GM19023 (cell line): ENCODE data around the gene GRK5.
"Not testable (repeated sequence)": the region's sequence is repeated elsewhere in the genome, so short reads cannot be mapped to it uniquely, and the experiment has no call there.

ENCODE experiments used
- ATAC-seq: cut with Tn5 transposase; IDR thresholded peaks from one replicate; pipeline ENCODE4 v1.9.1; 2021; ENCODE audit warnings: mild to moderate bottlenecking, moderate library complexity; ENCODE audit not compliant: unreplicated experiment

GRK5 gene

DNA sequence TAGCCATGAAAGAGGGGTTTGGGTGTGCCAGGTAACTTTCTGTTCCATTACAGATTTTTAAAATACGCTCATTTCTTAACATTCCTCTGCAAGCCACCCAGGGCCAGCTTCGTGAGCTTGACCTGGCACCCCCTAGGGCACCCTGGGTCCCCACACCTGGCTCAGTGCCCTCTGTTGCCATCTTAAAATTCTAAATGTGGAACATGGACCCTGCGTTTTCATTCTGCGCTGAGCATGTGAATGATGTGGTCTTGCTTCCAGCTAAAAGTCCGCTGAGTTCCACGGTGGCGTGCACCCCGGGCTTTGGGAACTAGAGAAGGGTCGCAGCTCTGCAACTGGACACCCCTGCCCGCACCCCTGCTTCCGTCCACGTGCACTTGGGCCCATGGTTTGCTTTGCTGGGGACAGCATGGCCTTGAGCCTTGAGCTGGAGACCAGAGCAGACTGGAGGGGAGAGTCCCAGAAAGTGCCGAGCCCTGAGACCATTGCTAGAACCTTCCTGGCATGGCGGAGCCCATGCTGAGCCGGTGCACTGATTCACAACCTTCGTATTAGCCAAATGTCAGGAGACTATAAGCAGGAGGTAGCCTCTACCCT lies 244.0 kb downstream of the GRK5 start:
- ATAC-seq: no peak

DNA sequence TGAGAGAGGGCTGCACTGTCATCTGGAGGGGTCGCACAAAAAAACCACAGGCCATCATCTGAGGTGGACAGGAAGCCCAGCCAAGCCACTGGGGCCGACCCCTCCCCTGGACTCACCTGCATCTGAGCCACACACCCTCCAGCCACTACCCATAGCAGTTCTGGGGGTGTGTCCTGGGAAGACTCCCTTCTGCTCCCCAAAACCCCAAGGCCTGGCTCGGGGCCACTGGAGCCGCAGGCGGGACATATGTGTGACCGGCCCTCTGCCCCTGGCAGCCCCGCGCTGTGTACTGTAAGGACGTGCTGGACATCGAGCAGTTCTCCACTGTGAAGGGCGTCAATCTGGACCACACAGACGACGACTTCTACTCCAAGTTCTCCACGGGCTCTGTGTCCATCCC lies 245.0 kb downstream of the GRK5 start:
- ATAC-seq: no peak

DNA sequence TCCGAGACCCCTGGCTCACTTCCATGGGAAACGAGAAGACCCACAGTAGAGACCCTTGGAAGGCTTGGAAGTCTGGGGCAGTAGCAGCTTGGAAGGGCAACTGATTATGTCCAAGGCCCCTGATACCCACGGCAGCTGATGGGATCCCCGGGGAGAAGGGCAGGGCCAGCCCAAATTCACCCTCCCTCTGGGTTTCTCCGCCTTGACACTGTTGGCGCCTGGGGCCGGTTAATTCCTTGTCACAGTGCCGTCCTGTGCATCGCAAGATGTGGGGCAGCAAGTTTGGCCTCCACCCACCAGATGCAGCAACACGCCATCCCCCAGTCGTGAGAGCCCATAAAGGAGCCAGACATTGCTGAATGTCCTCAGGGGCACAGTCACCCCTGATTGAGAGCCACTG lies 245.9 kb downstream of the GRK5 start:
- no peak for ATAC-seq

DNA sequence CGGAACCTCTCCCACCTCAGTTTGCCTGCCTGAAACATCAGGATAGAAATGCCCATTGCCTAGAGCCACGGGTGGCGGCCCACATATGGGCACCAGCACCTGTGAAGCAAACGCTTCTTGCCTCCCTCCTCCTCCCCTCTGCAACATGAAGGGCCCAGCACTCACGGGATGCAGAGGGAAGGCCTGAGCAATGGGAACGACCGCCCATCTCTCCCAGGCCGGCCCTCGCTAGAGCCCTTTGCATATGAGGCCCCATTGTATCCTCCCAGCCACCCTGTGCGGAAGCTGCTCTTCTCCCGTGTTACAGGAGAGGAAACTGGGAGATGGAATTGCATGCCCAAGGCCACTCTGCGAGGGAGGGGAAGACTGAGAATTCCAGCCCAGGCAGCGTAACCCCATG lies 246.9 kb downstream of the GRK5 start:
- no peak for ATAC-seq

DNA sequence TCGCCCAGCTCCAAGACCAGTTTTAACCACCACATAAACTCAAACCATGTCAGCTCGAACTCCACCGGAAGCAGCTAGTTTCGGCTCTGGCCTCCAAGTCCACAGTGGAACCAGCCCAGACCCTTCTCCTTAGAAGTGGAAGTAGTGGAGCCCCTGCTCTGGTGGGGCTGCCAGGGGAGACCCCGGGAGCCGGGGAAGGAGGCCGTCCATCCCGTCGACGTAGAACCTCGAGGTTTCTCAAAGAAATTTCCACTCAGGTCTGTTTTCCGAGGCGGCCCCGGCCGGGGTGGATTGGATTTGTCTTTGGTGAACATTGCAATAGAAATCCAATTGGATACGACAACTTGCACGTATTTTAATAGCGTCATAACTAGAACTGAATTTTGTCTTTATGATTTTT lies 247.6 kb downstream of the GRK5 start:
- ATAC-seq: no peak

DNA sequence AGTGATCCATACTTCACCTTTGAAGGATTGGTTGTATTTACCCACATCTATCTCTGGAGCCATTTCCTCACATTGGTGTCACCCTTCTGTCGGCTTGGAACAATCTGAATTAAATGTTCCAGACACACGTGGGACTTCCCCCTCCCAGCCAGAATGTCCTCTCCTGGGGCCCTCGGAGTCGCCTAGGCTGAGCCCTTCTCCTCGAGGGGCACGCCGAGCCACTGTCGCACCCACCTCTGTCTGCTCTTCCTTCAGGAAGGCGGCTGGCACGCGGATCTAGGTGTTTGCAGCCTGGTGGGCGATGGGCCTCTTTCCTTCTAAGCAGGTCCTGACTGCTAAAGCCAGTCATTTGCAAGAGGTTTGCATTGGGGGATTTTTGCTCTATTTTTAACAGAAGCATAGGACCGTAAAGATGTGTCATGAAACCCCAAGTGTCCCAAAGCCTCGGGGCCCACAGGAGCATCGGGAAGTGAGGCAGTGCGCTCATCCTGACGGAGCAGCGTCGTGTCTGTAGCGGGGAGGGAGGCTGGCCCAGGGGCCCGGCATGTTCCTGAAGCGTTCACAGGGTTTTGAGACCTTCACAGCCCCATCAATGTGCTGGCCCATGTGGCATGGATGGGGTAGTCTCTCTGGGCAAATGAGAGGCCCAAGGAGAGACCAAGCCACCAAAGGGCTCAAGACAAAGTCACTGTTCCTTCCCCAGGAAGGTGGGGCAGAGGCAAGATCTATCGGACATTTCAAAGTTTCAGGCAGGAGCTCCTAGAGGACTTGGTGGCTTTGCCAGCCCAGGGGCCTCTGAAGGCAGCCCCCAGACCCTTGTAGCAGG lies 248.5 kb downstream of the GRK5 start:
- ATAC-seq: peak; percentile 60

DNA sequence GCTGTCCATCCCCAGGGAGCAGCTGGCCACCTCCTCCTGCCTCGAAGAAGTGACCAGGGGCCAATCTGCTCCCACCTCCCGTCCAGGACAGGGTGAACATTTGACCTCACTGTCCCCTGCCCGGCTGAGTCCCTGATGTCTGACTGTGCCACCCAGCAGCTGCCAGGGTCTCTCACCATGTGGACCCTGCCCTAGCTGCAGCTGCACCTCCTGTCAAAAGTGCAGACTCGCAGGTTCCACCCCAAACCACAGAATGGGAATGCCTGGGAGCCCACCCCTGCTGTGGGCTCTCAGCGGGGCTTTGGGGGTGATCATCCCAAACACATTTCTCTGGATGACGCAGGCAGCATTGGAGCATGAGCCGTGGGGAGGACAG lies 249.1 kb downstream of the GRK5 start:
- no peak for ATAC-seq

DNA sequence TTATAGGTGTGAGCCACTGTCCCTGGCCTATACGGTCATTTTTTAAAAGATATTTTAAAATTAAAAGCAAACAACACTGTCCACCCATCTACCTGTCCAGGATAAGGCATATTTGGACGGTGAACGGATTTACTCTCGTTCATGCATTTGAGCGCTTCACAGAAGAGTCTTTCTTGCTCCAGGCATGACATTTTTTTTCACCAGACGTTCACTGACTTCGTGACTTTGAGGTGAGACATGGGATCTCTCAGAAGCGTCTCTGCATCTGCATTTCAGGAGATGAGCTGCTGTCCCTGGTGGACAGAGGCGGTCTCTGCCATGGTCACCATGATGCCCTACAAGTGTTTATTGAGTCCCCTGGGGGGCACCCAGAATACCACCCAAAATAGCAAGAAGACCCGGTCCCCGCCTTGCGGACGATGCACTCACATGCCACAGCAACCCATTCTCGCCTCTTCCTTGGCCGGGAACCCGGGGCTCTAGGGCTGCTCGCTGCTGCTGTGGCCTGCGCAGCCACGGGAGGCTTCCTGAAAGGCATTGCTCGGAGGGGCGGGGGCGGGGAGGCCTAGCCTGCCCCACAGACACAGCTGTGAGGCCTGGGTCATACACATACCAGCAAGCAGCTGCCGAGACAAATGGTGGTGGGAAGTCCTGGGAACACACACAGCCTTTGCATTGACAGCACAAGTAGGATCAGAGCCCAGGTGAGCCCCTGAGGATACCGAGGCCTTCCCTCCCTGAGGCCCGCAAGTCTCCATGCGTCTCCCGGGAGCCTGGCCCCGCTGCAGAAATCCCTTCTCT lies 250.8 kb downstream of the GRK5 start:
- ATAC-seq: no peak

DNA sequence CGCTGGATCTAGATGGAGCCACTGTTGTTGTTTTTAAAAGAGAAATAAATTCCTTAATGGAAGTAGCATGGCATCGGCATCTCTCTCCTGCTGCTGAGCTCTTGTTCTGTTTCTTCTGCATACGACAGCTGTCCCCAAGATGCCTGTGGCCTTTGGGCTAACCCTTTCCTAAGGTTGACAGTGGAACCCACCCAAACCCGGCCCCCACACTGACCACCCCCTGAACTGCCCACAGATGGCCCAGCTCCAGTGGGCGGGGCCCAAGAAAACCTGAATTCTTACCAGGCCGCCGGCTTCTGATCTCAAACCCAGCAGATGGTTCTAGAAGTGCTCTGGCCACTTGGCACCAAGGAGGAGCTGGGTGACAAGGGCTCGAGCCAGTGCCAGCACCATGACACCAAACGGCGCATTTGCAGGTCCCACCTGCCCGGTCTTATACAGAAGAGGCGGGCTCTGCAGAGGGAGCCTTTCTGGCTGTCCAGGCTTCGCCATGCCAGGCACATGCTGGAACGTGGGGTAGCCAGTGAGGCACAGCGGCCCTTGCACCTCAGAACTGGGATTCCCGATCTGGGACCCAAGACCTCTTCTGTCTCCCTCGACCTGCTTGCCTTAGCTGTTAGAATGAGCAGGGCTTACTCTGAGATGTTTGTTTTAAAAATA lies 252.4 kb downstream of the GRK5 start:
- no peak for ATAC-seq

DNA sequence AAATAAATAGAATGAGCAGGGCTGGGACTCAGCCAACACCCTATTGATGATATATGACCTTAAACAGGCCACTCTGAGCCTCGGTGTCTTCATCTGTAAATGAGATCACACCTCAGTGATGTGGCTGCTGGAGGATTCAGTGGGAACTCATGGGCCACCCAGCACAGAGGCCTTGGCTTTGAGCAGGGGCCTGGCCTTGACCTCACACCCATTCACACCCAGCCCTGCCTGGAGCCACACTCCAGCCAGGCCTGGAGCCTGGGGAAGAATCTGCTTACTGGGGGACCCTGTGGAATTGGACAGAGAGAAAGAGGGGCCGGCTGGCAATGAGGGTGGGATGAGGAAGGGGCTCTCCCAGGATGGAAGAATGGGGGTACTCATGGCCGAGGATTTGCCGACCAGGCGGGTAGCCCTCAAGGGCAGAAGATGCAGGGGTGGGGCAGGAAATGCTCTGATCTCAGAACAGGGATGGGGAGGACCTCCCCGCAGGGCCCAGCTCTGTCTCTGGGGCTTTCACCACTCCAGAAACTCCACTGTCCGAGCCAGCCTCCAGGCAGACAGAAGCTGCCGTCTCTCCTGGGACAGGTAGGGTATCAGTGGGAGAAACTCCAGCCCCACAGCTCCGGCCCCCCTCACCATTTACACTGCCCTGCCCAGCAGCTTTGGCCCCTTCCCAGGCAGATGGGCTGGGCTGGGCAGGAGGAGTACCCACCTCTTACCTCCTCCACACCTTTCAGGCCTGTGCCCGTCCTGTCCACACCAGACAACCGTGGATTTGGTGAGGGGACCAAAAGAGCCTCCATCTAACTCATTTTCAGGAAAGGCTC lies 253.2 kb downstream of the GRK5 start:
- ATAC-seq: no peak

DNA sequence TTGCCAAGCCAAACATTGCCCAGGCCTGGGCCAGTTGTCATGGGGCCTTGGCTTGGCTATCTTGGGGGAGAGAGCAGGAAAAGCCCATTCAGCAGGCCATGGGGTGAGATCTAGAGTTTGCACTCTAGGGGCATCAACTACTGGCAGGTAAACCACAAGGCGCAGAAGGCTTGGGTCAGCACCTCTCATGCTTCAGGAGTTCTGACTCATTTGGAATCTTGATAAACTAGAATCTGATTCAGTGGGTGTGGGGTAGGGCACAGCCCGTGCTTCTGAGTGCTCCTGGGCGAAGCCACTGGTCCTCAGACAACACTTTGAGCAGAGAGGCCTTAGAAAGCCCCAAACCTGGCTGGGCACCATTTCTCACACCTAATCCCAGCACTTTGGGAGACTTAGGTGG lies 254.0 kb downstream of the GRK5 start:
- no peak for ATAC-seq

DNA sequence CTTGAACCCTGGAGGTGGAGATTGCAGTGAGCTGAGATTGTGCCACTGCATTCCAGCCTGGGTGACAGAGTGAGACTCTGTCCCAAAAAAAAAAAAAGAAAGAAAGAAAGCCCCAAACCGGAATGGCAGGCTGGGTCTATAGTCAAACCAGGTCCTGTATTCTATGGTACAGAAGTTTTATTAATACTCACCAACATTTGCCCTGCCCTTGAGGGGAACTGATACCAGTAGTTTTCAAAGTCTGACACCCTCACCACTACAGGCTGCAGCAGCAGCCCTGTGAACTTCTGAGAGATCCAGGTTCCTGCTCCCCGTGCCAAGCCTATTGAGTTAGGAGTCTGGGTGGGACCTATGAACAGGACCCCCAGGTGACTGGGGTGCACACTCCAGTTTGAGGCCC lies 254.6 kb downstream of the GRK5 start:
- peak; percentile 46 for ATAC-seq

DNA sequence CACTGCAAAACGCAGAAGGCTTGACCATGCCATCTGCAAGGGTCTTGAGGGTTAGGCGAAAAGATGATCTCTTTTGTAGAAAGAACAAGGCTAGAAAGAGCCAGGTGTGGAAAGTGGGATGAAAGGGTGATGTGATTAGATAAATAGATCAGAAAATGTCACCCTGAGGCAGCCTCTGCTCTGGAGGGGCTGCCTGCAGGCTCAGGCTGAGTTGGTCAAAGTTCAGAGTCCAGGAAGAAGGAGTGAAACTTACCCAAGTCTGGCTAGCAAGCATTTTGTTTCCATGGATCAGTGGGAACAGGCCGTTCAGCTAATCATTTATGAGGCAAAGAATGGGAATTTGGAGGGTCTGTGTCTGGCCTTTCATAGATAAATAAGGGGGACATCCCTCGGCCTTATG lies 255.4 kb downstream of the GRK5 start:
- ATAC-seq: no peak

DNA sequence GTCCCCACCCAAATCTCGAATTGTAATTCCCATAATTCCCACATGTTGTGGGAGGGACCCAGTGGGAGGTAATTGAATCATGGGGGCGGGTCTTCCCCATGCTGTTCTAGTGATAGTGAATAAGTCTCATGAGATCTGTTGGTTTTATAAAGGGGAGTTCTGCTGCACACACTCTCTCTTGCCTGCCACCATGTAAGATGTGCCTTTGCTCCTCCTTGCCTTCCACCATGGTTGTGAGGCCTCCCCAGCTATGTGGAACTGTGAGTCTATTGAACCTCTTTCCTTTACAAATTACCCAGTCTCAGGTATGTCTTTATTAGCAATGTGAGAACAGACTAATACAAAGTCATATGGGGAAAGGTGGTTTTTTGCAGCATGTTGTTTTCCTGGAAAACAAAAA lies 255.8 kb downstream of the GRK5 start:
- not testable (repeated sequence) for ATAC-seq

DNA sequence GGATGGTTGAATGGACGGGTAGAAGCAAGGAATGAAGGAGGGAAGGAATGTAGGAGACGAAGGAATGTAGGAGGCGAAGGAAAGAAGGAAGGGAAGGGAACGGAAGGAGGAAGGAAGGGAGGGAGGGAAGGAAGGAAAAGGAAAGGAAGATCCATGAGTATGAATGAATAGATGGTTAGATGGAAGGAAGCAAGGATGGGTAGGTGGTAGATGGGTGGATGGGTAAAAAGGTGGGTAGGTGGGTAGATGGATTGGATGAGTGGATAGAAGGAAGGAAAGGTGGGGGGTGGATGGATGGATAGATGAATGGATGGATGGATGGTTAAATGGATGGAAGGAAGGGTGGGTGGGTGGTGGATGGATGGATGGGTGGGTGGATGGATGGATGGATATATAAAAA lies 257.7 kb downstream of the GRK5 start:
- no peak for ATAC-seq

DNA sequence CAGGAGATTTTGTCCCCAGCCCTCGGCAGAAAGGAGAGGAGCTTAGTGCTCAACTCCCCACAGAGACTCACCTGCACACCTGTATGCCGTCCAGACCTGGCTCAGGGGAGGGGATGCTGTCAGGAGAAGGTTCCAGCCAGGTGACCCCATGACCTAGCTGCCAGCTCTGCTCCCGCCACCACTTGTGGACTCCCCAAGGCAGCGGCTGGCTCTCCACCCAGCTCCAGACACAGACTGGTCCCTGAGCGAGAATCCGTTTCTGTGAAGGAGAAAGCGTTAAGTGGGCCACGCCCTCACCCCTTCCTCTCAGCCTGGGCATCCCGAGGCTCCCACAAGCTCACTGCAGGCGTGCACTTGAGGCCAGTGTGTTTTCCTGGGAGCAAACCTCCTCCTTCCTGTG lies 258.7 kb downstream of the GRK5 start:
- peak; percentile 5 for ATAC-seq

DNA sequence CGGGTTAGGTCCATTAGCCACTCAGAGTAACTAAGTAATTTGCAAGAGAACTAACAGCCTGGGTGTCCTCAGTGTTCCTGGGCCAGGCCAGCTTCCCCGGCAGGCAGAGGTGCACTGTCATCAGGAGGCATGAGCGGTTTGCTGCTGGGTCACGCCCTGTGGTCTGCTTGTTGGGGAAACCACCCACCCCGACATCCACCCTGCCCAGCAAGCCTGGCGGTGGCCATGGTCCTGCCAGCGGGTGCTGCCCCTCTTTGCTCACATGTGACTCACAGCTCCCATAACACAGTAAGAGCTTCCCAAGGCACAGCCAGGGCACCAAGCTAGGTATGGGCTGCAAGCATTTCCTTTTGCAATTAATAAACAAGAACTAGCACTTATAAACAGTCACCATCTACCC lies 259.3 kb downstream of the GRK5 start:
- peak; percentile 63 for ATAC-seq

DNA sequence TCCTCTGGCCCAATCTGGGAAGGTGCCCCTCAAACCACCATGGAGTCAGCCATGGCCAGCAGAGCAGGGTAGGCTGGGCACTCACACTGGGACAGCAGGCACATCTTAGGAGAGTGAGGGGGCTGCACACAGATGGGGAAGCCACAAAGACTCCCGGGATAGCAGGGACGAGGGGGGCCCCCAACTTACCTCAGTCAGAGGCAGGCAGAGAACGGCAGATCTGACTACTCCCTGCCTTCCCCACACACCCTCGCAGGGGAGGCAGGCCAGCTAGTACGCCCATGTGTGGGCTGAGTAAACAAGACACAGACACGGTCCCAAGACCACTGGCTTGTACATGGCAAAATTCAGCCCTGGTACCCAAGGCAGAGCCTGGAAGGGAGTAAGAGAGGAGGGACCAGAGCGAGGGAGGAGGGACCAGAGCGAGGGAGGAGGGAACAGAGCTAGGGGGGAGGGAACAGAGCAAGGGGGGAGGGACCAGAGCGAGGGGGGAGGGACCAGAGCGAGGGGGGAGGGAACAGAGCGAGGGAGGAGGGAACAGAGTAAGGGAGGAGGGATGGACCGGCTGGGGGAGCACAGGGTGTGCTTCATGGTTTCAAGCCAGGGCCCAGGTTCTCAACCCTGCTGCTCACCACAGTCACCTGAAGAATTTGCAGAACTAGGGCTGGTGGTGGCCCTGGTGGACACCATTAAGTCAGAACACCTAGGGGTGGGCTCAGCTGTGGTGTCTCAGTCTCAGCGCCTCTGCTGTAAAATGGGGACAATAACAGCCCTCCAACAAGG lies 261.4 kb downstream of the GRK5 start:
- no peak for ATAC-seq

DNA sequence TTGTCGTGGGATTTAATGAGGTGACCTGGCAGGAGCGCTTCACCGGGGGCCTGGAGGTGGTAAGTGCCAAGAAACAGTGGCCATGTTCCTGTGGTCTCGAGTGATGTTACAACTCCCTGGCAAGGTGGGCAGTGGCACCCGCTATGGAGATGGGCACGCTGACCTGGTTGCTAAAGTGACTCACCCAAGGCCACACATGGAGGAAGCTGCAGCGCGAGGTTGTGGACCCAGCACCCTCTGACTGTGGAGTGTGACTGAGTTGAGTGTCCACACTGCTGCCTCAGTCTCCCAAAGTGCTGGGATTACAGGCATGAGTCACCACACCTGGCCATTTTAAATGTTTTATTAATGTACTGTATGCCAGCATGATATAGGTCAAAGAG lies 261.9 kb downstream of the GRK5 start:
- ATAC-seq: no peak

DNA sequence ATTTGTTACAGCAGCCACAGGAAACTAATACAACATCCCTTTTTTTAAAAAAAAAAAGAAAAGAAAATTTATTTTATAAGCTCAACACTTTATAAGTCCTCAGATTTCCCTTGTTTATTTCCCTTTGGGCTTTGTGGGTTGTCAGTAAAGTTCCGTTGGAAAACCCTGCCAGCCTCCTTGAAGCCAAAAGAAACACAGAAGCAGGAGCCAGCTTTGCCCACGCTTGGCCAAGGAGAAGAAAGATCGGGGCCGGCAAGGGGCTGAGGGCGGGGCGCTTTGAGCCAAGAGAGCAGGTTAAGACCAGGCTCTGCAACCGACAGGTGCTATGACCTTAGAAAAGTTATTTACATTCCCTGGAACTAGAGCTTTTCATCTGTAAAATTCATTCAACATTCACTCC lies 262.5 kb downstream of the GRK5 start:
- no peak for ATAC-seq
